Sigmoid colon (tissue), 3 donors: ENCODE results near the gene ZNF775.

Experiments used
- POLR2A ChIP-seq, 2 donors: fragments of 450-650 bp; IDR thresholded peaks; one replicate each; pipeline ENCODE4 v1.6.1; 2016; ENCODE audit warnings: antibody characterized with exemption in 2 of 2, mild to moderate bottlenecking in 2 of 2, moderate library complexity in 2 of 2
- TF ChIP-seq, protein P1 (sequence below), 4 experiments: fragments of 450-650 bp in 3 of 4; fragments of 200-600 bp in 1 of 4; IDR thresholded peaks; one replicate each; pipeline ENCODE4 v1.5.1; 2016 to 2019; ENCODE audit warnings: antibody characterized with exemption in 4 of 4, mild to moderate bottlenecking in 3 of 4, moderate library complexity in 2 of 4

DNA sequence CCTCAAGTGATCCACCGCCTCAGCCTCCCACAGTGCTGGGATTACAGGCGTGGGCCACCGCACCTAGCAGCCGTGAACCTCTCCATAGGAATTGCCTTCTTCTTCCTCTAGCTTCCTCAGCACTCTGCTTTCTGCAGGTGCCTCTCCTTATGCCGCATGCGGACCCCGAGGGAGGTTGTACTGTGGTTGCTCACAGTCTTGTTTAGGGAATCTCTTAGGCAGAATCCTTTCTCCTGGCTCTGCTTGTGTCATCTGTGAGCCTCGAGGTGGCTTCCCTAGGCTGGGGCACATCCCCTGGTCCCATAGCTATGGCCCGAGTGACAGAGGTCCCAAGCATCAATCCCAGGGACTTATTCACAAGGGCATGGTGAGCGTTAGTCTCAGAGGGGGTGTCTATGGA lies 38.1 kb downstream of the ZNF775 start:
- TF ChIP-seq POLR2A (IDR thresholded peaks at IDR 0.05) = no peak
- TF ChIP-seq, protein P1, sequence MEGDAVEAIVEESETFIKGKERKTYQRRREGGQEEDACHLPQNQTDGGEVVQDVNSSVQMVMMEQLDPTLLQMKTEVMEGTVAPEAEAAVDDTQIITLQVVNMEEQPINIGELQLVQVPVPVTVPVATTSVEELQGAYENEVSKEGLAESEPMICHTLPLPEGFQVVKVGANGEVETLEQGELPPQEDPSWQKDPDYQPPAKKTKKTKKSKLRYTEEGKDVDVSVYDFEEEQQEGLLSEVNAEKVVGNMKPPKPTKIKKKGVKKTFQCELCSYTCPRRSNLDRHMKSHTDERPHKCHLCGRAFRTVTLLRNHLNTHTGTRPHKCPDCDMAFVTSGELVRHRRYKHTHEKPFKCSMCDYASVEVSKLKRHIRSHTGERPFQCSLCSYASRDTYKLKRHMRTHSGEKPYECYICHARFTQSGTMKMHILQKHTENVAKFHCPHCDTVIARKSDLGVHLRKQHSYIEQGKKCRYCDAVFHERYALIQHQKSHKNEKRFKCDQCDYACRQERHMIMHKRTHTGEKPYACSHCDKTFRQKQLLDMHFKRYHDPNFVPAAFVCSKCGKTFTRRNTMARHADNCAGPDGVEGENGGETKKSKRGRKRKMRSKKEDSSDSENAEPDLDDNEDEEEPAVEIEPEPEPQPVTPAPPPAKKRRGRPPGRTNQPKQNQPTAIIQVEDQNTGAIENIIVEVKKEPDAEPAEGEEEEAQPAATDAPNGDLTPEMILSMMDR (IDR thresholded peaks at IDR 0.05) = no peak
